Activated CD4-positive, alpha-beta memory T cell treated with anti-CD3 and anti-CD28 coated beads for 36 hours (primary cell): Measurements from ENCODE around the gene XAB2. TPM values are rescaled to one million over a fixed set of nuclear protein-coding genes. Genes with fewer than 3 reads are reported as not detected.

Experiments used
- CTCF ChIA-PET: fragments of 350-600 bp; sonication (Branson Sonifier 250); formaldehyde crosslinking; loops from one replicate; lab custom pipeline; 2021; ENCODE audit warnings: antibody characterized with exemption, inconsistent platforms; lab: Charles Lee
- POLR2A ChIA-PET: fragments of 350-600 bp; sonication (Branson Sonifier 250); formaldehyde crosslinking; loops from one replicate; lab custom pipeline; 2021; ENCODE audit warnings: antibody characterized with exemption; lab: Charles Lee
- DNase-seq: peaks from one replicate; pipeline ENCODE4 v3.0.0-alpha.2; 2020
- H3K27ac Mint-ChIP-seq: one replicate; pipeline ENCODE4 v1.8.0; 2021; ENCODE audit warnings: mixed read lengths
- H3K27me3 Mint-ChIP-seq: one replicate; pipeline ENCODE4 v1.8.0; 2021; ENCODE audit warnings: mixed read lengths
- H3K36me3 Mint-ChIP-seq: one replicate; pipeline ENCODE4 v1.8.0; 2021; ENCODE audit warnings: mixed read lengths
- H3K4me1 Mint-ChIP-seq: one replicate; pipeline ENCODE4 v1.8.0; 2021; ENCODE audit warnings: low read depth, mixed read lengths
- H3K4me3 Mint-ChIP-seq: one replicate; pipeline ENCODE4 v1.8.0; 2021; ENCODE audit warnings: mild to moderate bottlenecking, mixed read lengths
- H3K9me3 Mint-ChIP-seq: one replicate; pipeline ENCODE4 v1.8.0; 2021; ENCODE audit warnings: mixed read lengths
- intact Hi-C: fragments of 100-400 bp; cut with micrococcal nuclease; formaldehyde crosslinking; loops from one replicate; pipeline ENCODE4 v1.15.1; 2023
- total RNA-seq, 2 experiments: library from RNA; stranded (reverse); gene quantifications; one replicate each; pipeline ENCODE4 v1.2.3, GENCODE V29; 2021

XAB2 gene
- total RNA-seq, 2 experiments from 2014 or later = 50.0 to 52.4 TPM

GRCh38 chr19:7665076-7665475 lies 35.7 kb upstream of the XAB2 start:
- ChIA-PET POLR2A (no interaction called here), CTCF (interaction anchor here (0.7 to 0.9 kb wide), 2 partner anchors 14 to 52 kb away, joined by 3 to 4 read pairs; no protein-coding TSS in a partner anchor)
- no peak for DNase-seq
- Mint-ChIP-seq H3K36me3 (no peaks in the 10 kb centered on the region), H3K9me3 (no peaks in the 10 kb centered on the region), H3K4me1 (peaks cover 5% of the 10 kb centered on the region), H3K27me3 (peaks cover 10% of the 10 kb centered on the region), H3K4me3 (no peak overlapping the region), H3K27ac (no peak overlapping the region)
- intact Hi-C loops = no loop called here

DNA sequence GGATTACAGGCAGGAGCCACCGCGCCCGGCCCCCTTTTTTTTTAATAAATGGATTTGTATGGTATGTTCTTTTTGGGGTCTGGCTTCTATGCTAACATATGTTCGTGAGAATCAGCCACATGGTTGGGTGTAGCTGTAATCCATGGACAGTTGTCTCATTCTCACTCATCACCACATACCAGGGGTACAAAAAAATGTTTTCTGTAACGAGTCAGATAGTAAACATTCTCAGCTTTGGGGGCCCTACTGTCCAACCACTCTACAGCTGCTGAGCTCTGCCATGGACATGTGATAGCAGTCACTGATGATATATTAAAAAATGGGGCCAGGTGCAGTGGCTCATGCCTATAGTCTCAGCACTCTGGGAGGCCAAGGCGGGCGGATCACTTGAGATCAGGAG lies 34.4 kb upstream of the XAB2 start:
- no peak for DNase-seq
- POLR2A ChIA-PET = no interaction called here
- H3K4me3 Mint-ChIP-seq = no peak overlapping the region
- H3K9me3 Mint-ChIP-seq = no peaks in the 10 kb centered on the region
- H3K27me3 Mint-ChIP-seq = peaks cover 5% of the 10 kb centered on the region
- no peaks in the 10 kb centered on the region for H3K36me3 Mint-ChIP-seq
- H3K4me1 Mint-ChIP-seq = no peaks in the 10 kb centered on the region
- no peak overlapping the region for H3K27ac Mint-ChIP-seq
- CTCF ChIA-PET = interaction anchor here (0.9 kb wide), 1 partner anchor 14 kb away, joined by 3 read pairs; no protein-coding TSS in a partner anchor
- intact Hi-C loops = no loop called here

GRCh38 chr19:7662657-7663056 lies 33.3 kb upstream of the XAB2 start:
- Mint-ChIP-seq H3K27me3 (peaks cover 5% of the 10 kb centered on the region), H3K9me3 (no peaks in the 10 kb centered on the region), H3K36me3 (no peaks in the 10 kb centered on the region), H3K27ac (no peak overlapping the region), H3K4me3 (no peak overlapping the region), H3K4me1 (peaks cover 8% of the 10 kb centered on the region)
- intact Hi-C loops = no loop called here
- POLR2A ChIA-PET = no interaction called here
- CTCF ChIA-PET = interaction anchor here (2.4 kb wide), 1 partner anchor 10 kb away, joined by 7 read pairs; no protein-coding TSS in a partner anchor
- no peak for DNase-seq

GRCh38 chr19:7661744-7662538 lies 32.6 kb upstream of the XAB2 start:
- Mint-ChIP-seq H3K36me3 (no peaks in the 10 kb centered on the region), H3K9me3 (no peaks in the 10 kb centered on the region), H3K4me1 (peaks cover 15% of the 10 kb centered on the region), H3K27me3 (peaks cover 4% of the 10 kb centered on the region), H3K27ac (no peak overlapping the region), H3K4me3 (no peak overlapping the region)
- ChIA-PET CTCF (interaction anchor here (0.7 to 2.4 kb wide), 3 partner anchors 8 to 19 kb away, joined by 3 to 9 read pairs (median 7); partner anchors contain the start of gene TRAPPC5), POLR2A (no interaction called here)
- intact Hi-C loops = no loop called here
- no peak for DNase-seq

DNA sequence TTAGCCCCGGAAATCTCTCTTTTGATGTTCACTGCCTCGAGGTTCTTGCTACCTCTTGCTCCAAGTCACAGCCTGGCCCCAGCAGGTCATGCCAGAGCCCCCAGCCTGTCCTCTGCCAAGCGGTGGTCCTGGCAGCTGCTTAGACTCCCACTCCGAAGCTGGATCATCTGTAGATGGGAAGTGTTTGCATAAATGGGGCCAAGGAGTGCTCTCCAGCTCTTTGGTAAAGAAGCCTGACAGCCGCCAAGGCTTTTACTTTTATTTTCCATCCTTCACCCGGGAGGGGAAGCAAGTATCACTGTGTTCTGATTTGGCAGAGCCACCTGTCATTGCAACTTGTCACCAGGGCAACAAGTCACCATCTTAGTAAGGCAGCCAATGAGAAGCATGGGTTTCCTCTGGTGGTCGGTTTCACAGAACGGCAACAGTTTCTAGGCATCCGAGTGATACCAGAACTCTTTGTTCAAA lies 28.9 kb upstream of the XAB2 start:
- no peaks in the 10 kb centered on the region for H3K9me3 Mint-ChIP-seq
- H3K4me1 Mint-ChIP-seq = peaks cover 16% of the 10 kb centered on the region
- H3K4me3 Mint-ChIP-seq = peak overlapping the region; percentile 65
- ChIA-PET POLR2A (no interaction called here), CTCF (interaction anchor here (0.9 to 2.5 kb wide), 4 partner anchors 9 to 142 kb away, joined by 3 to 11 read pairs (median 6); partner anchors contain the start of gene TRAPPC5)
- no peaks in the 10 kb centered on the region for H3K27me3 Mint-ChIP-seq
- no peaks in the 10 kb centered on the region for H3K36me3 Mint-ChIP-seq
- intact Hi-C loops = no loop called here
- peak; percentile 69 for DNase-seq
- H3K27ac Mint-ChIP-seq = no peak overlapping the region

DNA sequence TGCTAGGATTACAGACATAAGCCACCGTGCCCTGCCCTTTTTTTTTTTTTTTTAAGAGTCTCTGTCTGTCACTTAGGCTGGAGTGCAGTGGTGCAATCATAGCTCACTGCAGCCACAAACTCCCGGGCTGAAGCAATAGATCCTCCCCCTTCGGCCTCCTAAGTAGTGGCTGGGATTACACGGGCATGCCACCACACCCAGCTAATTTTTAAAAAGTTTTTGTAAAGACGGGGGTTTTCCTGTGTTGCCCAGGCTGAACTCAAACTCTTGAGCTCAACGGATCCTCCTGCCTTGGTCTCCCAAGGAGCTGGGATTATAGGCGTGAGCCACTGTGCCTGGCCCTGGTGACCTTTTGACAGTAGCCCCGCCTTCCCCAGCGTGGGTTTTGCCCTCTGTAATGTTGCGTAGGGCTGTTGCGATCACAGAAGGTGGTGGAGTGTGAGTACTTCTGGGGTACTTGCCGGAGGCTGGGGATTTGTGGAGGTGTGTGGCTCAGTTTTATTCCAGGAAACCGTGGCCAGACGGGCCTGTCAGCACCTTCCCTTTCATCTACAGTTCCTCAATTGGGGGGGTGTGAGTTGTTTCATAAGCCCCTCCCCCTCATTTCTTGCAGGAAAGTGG lies 27.9 kb upstream of the XAB2 start:
- CTCF ChIA-PET = interaction anchor here (0.5 to 2.5 kb wide), 7 partner anchors 8 to 195 kb away, joined by 3 to 11 read pairs (median 5); partner anchors contain the start of gene TRAPPC5
- intact Hi-C loops = no loop called here
- no peaks in the 10 kb centered on the region for H3K36me3 Mint-ChIP-seq
- DNase-seq = peak; percentile 61
- H3K4me1 Mint-ChIP-seq = peaks cover 22% of the 10 kb centered on the region
- H3K9me3 Mint-ChIP-seq = no peaks in the 10 kb centered on the region
- POLR2A ChIA-PET = no interaction called here
- H3K27ac Mint-ChIP-seq = no peak overlapping the region
- H3K4me3 Mint-ChIP-seq = no peak overlapping the region
- H3K27me3 Mint-ChIP-seq = no peaks in the 10 kb centered on the region

DNA sequence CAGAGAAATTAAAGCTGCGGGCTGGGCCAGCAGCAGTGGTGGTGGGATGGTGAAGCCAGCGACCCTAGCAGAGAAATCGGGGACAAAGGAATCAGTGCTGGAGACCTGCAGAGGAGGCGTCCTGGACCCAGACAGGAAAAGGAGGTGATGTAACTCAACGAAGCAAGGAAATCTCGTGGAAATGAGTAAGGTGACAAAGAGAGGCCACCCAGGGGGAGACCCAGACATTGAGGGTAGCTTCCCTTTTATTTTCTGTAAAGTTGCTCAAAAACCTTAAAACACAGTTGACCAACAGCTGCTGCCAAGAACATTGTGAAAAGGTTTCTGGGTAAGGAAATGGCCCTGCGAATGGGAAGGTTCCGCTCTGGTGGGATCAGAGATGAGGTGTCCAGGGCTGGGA lies 26.2 kb upstream of the XAB2 start:
- H3K4me1 Mint-ChIP-seq = peaks cover 25% of the 10 kb centered on the region
- no peak overlapping the region for H3K4me3 Mint-ChIP-seq
- DNase-seq = no peak
- ChIA-PET POLR2A (no interaction called here), CTCF (interaction anchor here (1.5 to 2.8 kb wide), 2 partner anchors 25 to 146 kb away, joined by 4 to 13 read pairs; partner anchors contain the start of gene TRAPPC5)
- H3K27ac Mint-ChIP-seq = no peak overlapping the region
- intact Hi-C loops = no loop called here
- no peaks in the 10 kb centered on the region for H3K9me3 Mint-ChIP-seq
- no peaks in the 10 kb centered on the region for H3K27me3 Mint-ChIP-seq
- H3K36me3 Mint-ChIP-seq = no peaks in the 10 kb centered on the region

DNA sequence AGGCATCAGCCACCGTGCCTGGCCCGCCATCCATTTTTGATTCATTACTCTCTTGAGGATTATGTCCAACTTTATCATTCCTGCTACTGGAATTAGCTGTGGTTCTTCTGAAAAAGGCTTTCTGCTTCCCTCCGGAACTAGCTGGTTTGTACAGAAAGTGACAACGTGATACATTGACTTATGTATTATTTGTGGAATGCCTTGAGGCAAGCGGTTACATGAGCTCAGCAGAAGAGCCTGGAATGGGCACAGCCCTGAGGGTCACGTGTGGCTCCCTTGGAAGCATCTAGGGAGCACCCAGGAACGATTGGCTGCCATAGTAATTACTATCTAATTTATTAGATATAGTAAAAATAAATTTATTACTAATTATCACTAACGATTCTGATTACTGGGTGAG lies 25.1 kb upstream of the XAB2 start:
- Mint-ChIP-seq H3K9me3 (no peaks in the 10 kb centered on the region), H3K36me3 (no peaks in the 10 kb centered on the region), H3K27ac (no peak overlapping the region), H3K4me3 (no peak overlapping the region), H3K4me1 (peaks cover 25% of the 10 kb centered on the region), H3K27me3 (no peaks in the 10 kb centered on the region)
- ChIA-PET CTCF (interaction anchor here (1.5 to 4.5 kb wide), 4 partner anchors 26 to 147 kb away, joined by 4 to 46 read pairs (median 9); partner anchors contain the start of gene TRAPPC5), POLR2A (interaction anchor here (0.7 kb wide), 1 partner anchor 695 kb away, joined by 3 read pairs; no protein-coding TSS in a partner anchor)
- no peak for DNase-seq
- intact Hi-C loops = no loop called here

DNA sequence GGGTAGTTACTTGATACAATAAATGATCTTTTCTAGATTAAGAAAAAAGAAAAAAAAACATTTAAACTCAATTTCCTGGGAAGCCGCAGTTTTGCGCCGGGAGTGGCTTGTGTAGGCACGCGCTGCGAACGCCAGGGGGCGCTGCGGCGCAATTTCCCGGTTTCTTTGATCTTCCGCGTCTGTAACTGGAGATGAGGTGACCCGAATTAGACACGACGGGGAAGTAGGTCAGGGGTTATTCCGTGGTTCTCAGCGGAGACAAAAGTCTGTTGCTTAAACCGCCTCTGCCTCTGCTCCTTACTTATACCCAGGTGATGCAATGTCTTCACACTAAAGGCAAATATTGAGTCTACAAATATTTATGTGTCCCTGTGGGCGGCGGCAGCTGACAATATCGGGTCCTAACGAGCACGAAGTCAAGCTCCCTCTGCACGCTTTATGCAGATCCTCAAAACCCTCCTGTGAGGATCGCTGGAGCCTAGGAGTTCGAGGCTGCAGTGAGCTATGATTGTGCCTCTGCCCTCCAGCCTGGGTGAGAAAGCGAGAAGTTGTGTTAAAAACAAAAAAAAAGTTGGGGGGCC lies 22.8 kb upstream of the XAB2 start:
- intact Hi-C loops = loop anchor here (1.0 kb wide), 2 partner anchors 27 to 147 kb away; no protein-coding TSS in a partner anchor

DNA sequence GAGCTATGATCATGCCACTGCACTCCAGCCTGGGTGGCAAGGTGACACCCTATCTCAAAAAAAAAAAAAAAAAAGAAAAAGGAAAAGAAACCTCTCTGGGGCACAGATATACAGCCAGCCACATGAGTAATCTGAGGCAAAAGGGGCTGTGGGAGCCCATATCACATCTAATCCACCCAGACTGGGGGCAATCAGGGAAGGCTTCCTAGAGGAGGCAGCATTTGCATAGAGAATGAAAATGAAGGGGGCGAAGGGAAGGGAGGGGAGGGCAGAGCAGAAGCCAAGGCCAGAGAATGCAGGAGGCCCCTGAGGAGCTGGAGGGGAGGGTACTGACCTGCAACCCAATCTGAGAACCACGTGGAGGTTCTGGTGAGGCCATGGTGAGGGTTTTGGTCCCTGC lies 20.8 kb upstream of the XAB2 start:
- intact Hi-C loops = no loop called here
- Mint-ChIP-seq H3K36me3 (peaks cover 4% of the 10 kb centered on the region), H3K4me3 (no peak overlapping the region), H3K4me1 (peaks cover 9% of the 10 kb centered on the region), H3K27ac (no peak overlapping the region), H3K9me3 (no peaks in the 10 kb centered on the region), H3K27me3 (no peaks in the 10 kb centered on the region)
- CTCF ChIA-PET = interaction anchor here (1.5 to 4.5 kb wide), 4 partner anchors 8 to 150 kb away, joined by 5 to 46 read pairs (median 20); partner anchors contain the start of genes RETN and TRAPPC5
- DNase-seq = no peak
- POLR2A ChIA-PET = interaction anchor here (1.3 kb wide), 1 partner anchor 13 kb away, joined by 3 read pairs; no protein-coding TSS in a partner anchor

More for the DNA sequence above, 22.8 kb upstream of the XAB2 start:
- H3K36me3 Mint-ChIP-seq = peaks cover 2% of the 10 kb centered on the region
- H3K4me3 Mint-ChIP-seq = peak overlapping the region; percentile 49
- H3K27ac Mint-ChIP-seq = peak overlapping the region; percentile 49
- H3K9me3 Mint-ChIP-seq = no peaks in the 10 kb centered on the region
- ChIA-PET POLR2A (no interaction called here), CTCF (interaction anchor here (0.5 to 4.5 kb wide), 13 partner anchors 10 to 503 kb away, joined by 3 to 46 read pairs (median 5); partner anchors contain the start of genes PET100, RETN, STXBP2 and TRAPPC5)
- H3K4me1 Mint-ChIP-seq = peaks cover 12% of the 10 kb centered on the region
- H3K27me3 Mint-ChIP-seq = no peaks in the 10 kb centered on the region
- peak; percentile 92 for DNase-seq

DNA sequence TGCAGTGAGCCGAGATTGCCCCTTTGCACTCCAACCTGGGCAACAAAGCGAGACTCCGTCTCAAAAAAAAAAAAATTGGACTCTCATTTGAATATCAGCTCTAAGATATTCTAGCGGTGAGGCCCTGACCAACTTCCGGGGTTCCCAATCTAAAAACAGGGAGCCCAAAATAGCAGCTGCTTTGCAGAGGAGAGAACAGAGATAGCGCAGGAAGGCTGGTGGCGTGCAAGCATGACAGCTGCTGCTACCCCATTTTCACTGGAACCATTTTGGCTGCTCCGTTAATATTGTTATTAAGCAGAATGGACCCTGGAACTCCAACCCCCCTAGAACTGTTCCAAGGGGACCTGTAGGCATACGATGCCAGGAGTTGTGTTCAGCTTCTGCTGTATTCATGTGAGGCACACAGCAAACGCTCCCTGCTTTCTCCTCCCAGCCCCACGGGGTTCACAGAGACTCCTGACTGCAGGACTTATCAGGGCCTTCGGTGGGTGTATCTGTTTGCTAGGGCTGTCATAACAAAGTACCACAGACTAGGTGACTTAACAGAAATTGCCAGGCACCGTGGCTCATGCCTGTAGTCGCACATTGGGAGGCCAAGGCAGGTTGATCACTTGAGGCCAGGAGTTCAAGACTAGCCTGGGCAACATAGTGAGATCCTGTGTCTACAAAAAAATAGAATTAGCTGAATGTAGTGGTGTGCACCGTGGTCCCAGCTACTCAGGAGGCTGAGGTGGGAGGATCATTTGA lies 19.1 kb upstream of the XAB2 start:
- H3K27ac Mint-ChIP-seq = no peak overlapping the region
- H3K27me3 Mint-ChIP-seq = no peaks in the 10 kb centered on the region
- no peak overlapping the region for H3K4me3 Mint-ChIP-seq
- peaks cover 9% of the 10 kb centered on the region for H3K4me1 Mint-ChIP-seq
- intact Hi-C loops = no loop called here
- ChIA-PET POLR2A (no interaction called here), CTCF (interaction anchor here (0.8 to 2.1 kb wide), 4 partner anchors 10 to 221 kb away, joined by 3 to 6 read pairs (median 5); partner anchors contain the start of gene TRAPPC5)
- peaks cover 10% of the 10 kb centered on the region for H3K36me3 Mint-ChIP-seq
- DNase-seq = no peak
- no peaks in the 10 kb centered on the region for H3K9me3 Mint-ChIP-seq
